Endothelial cell of umbilical vein (primary cell): ENCODE data around the gene MPZL2.

Source experiments
- CTCF ChIP-seq, 2 donors: IDR thresholded peaks; 1 replicate in 1 of 2; 2 replicates in 1 of 2; pipeline ENCODE4 v1.5.1; 2011; ENCODE audit warnings: low read length in 2 of 2, mild to moderate bottlenecking in 2 of 2, moderate library complexity in 2 of 2, control low read depth in 1 of 2, inconsistent platforms in 1 of 2, low read depth in 1 of 2; ENCODE audit not compliant: insufficient read depth in 1 of 2; ENCODE audit errors: extremely low read depth in 1 of 2
- EZH2 ChIP-seq: IDR thresholded peaks from 2 replicates; pipeline ENCODE4 v1.6.1; 2012; ENCODE audit warnings: borderline replicate concordance, low read depth, mild to moderate bottlenecking, moderate library complexity, low read length, inconsistent platforms; ENCODE audit not compliant: severe bottlenecking
- FOS ChIP-seq: IDR thresholded peaks from 2 replicates; pipeline ENCODE4 v1.6.1; 2011; ENCODE audit warnings: mild to moderate bottlenecking, low read length, moderate library complexity, borderline replicate concordance; ENCODE audit not compliant: insufficient read depth
- GATA2 ChIP-seq: IDR thresholded peaks from 2 replicates; pipeline ENCODE4 v1.7.0; 2011; ENCODE audit warnings: low read depth, mild to moderate bottlenecking, moderate library complexity, mixed read lengths, low read length; ENCODE audit not compliant: insufficient read length, insufficient read depth
- JUN ChIP-seq: IDR thresholded peaks from 2 replicates; pipeline ENCODE4 v1.6.1; 2011; ENCODE audit warnings: borderline replicate concordance, low read depth; ENCODE audit not compliant: insufficient read length, insufficient read depth
- MAX ChIP-seq: IDR thresholded peaks from 2 replicates; pipeline ENCODE4 v1.6.1; 2011; ENCODE audit not compliant: insufficient read depth, insufficient read length
- MYC ChIP-seq: IDR thresholded peaks from one replicate; pipeline ENCODE4 v1.6.1; 2011; ENCODE audit warnings: mild to moderate bottlenecking, low read depth, low read length
- POLR2A ChIP-seq: IDR thresholded peaks from 2 replicates; pipeline ENCODE4 v1.6.1; 2012; ENCODE audit warnings: low read depth, mild to moderate bottlenecking, control low read depth, low read length
- POLR2AphosphoS5 ChIP-seq: IDR thresholded peaks from 2 replicates; pipeline ENCODE4 v1.6.1; 2012; ENCODE audit warnings: low read depth, mild to moderate bottlenecking, control low read depth, low read length, moderate library complexity; ENCODE audit not compliant: insufficient read depth

- TF ChIP-seq CTCF (IDR thresholded peaks at IDR 0.05; ENCODE audit: extremely low read depth in 1 of 2, insufficient read depth in 1 of 2, low read depth in 1 of 2, low read length in 2 of 2) = no peak
- TF ChIP-seq POLR2A = no peak
- TF ChIP-seq JUN = no peak
- TF ChIP-seq EZH2 = no peak
- TF ChIP-seq MAX = no peak
- TF ChIP-seq POLR2AphosphoS5 = no peak
- no peak for TF ChIP-seq MYC
- no peak for TF ChIP-seq FOS
- TF ChIP-seq GATA2 = no peak
Observed at GRCh38 chr11:118230088-118230487, 34.0 kb downstream of the MPZL2 start.
